NCI-H2196 treated with DMSO at 0.1 percent for 48 hours (cell line): Measurements from ENCODE around the gene POLR3A.

Experiments used
- DNase-seq: peaks from one replicate; lab custom pipeline; 2025; ENCODE audit not compliant: unreplicated experiment; lab: John Stamatoyannopoulos, UW

POLR3A gene

DNA sequence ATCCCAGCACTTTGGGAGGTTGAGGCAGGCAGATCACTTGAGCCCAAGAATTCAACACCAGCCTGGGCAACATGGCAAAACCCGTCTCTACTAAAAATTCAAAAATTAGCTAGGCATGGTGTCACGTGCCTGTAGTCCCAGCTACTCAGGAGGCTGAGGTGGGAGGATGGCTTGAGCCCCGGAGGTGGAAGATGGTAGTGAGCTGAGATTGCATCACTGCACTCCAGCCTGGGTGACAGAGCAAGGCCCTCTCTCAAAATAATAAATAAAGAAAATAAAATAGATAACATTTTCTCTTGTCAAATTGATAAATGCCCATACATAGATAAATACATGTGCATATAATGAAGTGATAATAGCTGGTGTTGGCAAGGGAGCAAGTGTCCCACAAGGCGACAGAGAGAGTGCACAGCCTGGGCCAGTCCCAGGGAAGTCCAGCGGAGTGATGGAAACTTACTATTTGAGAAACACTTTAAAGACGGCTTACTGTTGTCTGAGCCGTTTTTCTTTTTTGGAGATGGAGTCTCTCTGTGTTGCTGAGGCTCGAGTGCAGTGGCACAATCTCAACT, 69.3 kb downstream of the POLR3A start:
- no peak for DNase-seq

DNA sequence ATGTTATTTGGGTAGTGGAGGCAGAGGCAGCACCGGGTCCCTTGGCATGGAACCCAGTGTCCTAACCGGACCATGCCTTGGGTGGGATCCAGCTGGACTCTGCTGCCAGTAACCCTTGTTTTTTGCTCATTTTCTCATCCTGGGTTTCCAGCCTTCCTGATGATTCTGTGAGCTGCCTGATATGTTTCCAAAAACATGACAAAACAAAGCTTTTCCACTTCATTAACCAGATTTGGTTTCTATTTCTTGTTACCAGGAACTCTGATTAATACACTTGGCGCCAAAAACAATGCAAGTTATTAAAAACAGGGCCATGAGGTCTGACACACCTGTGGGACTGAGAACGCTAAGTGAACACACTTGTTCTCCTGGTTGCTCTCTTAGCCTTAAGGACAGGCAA, 69.9 kb downstream of the POLR3A start:
- no peak for DNase-seq

DNA sequence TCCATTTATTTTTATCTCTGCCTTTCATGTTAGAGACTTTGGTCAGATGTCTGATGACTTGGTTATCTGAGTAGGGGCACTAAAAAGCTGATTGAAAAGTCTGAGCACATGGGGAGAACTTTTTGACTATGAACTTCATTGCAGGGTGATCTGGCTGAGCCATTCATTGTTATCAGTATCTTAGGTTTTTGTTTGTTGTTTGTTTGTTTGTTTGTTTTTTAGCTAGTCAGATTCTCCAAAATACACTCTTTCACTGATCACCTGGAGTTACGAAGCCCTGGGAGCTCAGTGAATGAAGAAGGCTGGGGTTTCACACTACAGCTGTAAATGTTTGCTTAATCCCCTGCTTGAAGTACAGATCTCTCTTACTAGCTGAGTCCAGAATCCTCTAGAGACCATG, 74.2 kb downstream of the POLR3A start:
- DNase-seq, result no peak

DNA sequence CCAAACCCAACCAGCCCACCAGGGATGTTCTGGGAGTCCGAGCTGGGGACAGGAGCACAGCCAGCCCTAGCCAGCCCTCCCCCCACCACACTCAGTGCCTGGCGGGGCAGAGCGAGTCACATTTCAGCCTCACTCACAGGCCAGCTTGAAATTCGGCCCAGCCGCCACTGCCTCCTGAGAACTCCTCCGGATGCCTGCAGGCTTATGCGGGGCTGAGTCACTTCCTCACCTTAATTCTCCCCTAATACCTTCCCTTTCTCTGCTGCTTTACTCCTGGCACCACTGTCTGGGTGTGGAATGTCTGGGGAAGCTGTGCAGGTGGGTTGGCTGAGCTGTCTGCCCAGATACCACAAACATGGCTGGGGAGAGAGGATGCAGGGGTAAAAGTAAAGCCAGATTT, 80.1 kb downstream of the POLR3A start:
- DNase-seq, result no peak

DNA sequence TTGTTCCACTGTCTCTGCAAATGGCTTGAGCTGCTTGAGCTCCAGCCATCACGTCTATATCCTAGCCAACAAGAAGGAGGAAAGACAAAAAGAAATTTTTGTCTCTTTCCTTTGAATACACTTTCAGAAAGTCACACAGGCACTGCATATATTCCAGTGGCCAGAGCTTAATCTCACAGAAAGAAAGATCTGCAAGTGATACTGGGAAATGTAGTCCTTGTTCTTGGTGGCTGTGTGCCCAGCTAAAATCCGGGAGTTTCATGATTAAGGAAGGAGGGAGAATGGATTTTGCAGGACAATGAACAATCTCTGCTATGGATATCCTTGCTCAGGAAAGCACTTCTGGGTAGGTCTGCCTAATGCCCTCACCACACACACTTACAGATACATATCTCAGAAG, 83.2 kb downstream of the POLR3A start:
- no peak for DNase-seq

DNA sequence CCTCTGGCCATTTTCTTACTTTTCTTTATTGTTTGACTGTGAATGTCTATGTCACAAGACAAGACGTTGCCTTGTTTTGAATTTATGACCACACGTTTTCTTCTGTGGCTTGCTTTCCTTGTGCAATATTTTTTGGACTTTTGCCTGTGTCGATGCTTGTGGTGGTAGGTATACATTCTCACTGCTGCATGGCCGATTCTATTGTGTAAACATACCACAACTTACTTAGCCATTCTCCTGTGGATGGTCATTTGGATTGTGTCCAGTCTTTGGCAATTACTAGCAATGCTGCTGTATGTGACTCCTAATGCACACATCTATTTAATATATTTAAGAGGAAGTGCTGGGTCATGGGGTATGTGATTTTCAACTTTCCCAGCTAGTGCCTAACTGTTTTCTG, 84.8 kb downstream of the POLR3A start:
- no peak for DNase-seq

DNA sequence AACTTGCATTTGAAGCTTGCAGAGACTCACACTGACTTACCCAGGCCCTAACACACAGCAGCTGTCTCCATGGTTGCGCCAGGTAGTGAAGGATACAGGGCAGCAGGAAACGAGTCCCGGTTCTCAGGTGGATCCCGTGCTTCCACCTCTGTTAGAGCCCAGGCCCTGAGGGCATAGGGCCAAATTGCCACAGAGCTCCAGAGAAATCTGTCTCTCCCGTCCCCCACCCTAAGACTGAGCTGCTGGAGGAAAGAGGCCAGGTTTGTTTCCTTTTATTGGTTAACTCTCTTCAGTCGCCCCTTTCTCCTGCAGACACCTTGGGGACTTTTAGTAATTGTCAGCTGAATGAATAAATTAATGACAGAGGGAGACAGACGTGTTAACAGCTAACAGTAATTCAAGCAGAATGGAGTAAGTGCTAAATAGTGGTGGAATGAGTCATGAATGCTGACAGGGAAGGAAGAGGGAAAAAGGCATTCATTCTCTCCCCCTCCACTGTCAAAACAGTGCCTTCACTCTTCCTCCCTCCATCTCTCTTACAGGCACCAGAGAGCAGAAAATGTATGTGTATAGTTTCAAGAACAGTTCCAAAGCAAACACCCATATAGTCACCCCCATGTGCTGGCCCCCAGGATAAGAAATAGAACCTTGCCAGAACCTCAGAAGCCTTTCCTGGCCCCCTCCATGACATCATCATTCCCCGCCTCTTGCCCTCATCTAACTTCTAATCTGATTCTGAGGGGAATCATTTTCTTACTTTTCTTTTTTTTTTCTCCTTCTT, 86.0 kb downstream of the POLR3A start:
- no peak for DNase-seq

DNA sequence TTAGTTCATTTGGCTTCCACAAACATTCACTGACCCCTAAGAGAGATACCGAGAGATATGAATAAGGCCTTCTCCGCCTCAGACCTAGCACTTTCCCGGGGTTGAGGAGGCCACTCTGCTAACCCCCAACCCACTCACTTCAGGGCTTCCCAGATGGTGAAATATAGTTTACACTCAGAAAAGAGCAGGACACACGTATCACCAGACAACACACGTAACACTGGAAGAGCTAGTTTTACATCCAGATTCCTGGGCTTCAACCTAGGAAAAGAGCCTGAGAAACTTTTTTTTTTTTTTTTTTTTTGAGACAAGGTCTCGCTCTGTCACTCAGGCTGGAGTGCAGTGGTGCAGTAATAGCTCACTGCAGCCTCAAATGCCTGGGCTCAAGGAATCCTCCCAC, 87.5 kb downstream of the POLR3A start:
- no peak for DNase-seq

DNA sequence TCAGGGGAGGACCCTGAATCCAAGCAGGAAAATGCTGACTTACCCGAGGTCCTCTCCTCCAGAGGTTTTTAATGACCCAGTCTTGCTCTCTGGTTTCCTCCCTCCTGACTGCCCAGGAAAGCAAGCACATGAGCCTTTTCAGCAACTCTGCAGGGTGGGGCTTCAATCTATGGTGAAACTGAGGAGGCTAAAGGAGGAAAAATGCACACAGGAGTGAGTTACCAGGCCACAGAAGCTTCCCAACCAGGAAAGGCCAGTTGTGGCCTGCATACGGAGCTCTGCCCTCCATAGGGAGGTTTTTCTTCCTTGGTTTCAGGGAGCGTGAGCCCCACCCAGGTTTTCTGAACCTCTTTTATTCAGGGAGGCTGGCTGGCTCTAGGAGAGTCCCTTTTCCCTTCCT, 88.7 kb downstream of the POLR3A start:
- no peak for DNase-seq

DNA sequence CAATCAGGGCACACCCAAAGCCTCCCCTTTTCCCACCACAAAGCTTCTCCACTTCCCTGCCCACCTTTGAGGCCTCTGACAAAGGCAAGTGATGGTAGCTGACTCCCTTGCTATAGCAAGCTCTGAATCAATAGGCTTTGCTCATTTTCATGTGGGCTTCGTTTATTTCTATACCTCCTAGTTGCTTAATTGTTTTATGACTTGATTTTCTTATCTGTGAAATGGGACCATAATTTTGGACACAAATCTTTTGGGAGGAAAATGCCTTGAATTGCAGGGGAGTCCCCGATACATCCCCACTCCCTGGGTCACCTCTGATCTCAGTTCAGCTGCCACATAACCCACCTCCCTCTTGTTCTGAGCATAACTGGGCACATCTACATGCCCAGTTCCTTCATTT, 89.1 kb downstream of the POLR3A start:
- DNase-seq, result no peak

DNA sequence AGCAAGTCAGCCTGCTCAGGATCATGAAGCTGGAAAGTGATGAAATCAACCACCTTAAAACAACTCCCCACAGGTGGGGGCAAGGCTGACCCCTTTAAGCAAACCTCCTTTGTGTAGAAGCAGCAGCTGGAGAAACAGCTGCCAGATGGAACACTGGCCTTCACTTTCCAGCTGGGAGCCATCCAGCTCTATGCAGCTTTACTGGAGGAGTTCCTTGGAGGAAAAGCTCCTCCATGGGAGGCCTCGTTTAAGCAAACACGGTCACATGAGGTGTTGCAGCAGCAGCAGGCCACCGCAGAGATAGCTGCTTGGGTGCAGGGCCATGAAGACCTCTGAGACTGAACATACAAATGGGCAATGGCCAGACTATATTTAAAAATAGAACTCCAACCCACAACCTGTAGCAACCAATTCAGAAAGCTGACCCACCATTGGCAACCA, 89.7 kb downstream of the POLR3A start:
- DNase-seq, result no peak

DNA sequence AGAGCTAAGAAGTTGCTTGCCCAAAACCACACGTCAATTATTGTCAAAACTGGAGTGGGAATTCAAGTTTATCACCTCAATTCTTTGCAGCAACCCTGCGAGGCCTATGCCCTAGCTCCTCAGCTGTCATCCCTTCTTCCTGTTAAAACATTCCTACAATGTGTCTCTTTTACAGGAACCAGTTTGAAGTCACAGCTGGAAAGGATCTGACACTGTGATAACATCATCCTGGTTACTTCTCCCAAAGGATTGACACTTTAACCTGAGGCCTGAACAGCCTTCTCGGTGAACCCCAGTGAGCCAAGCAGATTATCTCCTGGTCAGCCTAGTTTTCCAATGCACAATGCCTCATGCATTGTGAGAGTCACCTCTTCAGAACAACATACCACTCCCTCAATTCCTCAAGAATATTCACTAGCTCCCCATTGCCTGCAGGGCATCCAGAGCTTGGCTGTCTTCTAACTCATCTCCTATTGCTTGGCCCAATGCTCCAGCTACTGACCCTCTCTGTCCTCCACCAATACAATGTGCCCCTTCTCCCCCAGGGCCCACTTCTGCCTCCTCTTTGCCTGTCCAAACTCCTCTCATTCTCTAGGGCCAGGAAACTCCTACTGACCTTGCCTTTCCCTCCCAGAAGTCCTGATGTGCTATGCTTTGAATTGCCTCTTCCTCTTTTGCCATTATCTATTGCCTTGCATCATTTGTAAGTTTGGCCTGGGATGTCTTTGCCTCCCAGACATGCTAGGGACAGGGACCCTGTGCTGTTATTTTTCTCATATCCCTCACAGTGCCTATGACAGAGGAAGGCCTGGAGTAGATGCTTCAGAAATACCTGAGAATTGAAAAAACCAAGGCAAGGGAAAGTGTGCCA, 92.4 kb downstream of the POLR3A start:
- no peak for DNase-seq

DNA sequence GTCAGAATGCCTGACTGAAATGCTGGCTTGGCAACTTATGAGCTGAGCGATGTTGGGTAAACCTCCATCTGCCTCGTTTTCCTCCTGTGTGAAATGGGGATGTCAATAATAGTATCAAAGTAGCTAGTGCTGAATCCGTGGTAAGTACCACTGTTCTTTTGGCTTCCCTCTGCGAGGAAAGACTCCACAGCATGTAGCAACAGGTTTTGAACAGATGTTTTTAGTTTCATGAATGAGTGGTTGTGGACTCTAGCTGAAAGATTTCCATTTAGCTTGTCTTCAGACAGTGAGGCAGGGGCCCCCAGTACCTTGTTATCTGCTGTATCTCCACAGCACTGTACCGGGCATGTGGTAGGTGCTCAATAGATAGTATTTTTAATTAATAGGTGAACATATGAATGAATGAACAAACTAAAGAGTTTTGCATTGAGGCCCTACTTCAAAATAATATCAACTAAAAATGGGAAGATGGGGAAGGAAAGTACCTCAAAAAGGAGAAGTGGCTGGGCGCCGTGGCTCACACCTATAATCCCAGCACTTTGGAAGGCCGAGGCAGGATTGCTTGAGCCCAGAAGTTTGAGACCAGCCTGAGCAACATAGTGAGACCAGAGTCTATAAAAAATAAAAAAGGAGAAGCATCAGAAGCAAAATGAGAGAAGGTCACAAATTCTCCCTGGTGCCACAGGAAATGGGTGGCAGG, 97.1 kb downstream of the POLR3A start:
- DNase-seq, result no peak

DNA sequence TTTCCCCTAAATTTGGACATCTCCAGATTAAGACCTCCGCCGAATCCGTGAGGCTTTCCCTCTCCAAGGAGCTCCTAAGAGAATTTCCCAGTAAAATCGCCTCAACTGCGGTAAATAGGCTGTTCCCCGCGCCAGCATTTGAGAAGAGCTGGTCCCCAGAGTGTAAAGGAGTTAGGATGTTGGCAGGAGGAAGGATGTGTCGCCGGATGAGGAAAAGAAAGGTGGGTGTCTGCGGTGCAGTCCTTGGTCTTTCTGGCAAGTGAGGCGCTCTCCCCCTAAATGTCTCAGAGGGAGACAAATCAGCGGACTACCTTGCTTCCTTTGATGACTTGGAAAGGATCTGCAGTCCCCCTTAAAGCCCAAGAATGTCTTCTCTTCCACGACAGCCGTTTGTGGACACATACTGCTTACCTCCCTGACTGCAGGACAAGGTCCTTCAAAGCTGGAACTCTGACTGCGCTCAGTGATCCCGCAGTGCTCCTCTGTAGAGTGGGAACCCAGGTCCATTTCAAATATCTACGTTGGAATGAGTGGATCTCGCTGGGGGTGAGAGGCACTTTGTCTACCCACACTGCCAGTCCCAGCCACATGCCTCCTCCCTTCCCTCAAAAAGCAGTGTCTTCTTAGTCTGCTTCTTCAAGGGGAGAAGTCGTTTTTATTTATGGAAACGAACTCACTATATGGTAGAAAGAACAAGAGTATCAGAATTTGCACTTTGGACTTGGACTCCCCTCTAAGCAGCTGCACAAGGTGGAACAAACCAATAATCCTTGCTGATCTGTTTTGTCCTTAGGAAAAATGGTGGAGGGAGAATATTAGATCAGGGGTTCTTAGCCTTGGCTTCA, 101.7 kb downstream of the POLR3A start:
- no peak for DNase-seq

DNA sequence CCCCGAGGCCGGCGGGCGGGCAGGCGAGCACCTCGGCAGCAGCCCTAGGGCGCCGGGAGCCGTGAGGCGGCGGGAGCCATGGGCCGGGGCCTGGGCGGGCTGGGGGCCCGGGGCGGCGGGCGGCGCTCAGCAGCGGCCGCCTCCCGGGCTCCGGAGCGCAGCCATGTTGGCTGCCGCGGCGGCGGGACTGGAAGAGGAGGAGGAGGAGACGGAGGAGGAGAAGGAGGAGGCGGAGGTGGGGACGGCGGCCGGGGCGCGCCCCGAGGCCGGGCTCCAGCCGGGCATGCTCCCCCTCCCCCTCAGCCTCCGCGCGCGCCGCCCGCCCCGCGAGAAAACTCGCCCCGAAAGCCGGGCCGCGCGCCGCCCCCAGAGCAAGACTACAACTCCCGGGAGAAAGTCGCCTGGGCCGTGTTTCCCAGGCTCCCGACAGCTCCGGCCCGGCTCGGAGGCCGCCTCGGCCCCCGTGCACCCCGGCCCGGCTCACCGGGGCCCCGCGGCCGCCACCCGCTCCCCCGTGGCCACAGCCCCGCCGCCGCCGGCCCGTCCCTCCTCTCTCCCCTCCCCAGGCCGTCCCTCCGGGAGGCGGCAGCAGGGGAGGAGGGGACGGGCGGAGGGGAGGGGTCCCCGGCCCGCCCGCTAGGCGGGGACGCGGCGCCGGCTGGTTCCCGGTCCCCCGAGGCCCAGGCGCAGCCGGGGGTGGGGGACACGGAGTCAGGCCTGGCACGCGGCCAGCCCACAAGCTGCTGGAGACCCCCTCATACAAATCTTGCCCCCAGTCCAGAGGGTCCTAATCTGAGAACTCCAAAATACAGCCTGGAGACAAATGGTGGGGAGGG, 102.5 kb downstream of the POLR3A start, which contains the start of gene DLG5:
Gene DLG5, minus strand, starts transcription at position 190 of the 836 bp plus-strand sequence. CDS start 235 bp downstream, outside the sequence.
- no peak for DNase-seq

DNA sequence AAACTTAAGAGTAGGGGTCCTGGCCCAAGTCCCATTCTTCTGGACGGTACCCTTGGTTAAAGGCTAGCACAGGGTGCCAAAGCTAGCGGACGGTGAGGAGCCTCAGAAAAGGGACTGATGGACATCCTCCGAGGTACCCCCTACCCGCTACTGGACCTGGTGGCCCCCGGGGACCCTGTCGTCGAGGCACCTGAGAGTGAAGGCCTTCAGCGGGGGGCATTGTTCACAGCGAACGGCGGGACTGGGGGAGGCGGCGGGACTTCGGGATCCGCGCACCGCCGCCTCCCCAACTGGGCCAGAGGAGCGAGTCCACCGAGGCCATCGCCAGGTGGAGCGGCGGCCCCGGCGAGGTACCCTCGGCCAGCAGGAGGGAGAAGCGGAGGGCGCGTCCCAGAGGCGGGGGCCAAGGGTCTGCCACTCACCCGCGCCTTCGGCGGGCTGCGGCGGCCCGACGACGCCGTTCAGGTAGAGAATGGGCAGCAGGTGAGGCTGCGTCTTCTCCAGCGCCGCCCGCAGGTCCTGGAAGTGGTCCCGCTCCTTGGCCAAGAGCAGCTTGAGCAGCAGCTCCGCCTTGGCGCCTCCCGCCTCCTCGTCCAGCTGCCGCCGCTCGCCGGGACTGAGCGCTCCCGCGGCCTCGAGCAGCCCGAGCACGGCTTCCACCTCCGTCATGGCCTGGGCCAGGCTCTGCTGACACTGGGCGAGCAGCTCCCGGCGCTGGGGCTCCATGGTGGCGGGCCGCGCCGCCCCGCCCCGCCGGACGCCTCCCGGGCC, 103.3 kb downstream of the POLR3A start:
- no peak for DNase-seq

DNA sequence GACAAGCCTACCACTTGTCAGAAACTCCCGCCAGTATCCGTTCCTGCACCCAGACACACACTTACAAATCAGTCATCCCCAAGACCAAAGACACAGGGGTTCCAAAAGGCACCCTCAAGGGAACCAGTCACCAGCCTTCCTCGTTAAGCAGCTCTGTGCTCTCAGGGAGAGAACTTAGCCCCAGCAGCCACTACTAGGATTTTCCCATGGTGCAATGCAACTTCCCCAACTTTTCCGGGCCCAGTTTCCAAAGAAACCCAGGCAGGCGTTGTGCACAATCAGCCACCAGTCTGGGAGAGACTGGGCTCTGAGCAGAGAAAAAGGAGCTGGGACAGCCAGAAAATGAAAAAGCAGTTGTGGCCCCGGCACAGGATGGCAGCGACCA, 103.9 kb downstream of the POLR3A start:
- no peak for DNase-seq

DNA sequence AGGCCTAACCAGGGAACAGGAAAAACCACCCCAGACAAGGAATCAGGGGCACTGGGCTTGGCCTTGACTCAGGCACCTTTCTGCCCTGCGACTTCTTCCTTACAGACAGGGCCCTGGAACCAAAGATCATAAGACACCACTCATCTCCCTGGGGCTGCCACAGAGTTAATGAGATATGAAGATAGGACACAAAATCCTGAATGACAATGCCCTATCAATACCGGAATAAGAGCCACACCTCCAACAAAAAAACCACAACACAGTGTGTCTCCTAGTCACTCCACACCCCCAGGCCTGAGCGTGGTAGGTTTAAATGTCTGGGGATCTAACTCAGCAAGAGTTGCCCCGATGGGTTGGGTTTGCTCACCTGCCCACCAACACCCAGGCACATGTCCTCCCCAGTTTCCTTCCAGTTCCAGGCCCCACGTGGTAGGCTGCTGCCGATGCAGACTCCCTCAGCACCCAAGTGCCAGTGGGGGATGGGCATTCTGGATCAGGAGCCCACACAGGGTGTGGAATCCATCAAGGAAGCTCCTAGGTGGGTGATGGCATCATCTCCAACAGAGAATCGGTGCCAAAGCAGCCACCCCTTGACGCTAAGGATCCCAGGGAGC, 106.6 kb downstream of the POLR3A start:
- no peak for DNase-seq
